ENCODE data around the gene DAPK1.
"Not testable (repeated sequence)": the region's sequence is repeated elsewhere in the genome, so short reads cannot be mapped to it uniquely, and the experiment has no call there.

The DAPK1 gene

DNA sequence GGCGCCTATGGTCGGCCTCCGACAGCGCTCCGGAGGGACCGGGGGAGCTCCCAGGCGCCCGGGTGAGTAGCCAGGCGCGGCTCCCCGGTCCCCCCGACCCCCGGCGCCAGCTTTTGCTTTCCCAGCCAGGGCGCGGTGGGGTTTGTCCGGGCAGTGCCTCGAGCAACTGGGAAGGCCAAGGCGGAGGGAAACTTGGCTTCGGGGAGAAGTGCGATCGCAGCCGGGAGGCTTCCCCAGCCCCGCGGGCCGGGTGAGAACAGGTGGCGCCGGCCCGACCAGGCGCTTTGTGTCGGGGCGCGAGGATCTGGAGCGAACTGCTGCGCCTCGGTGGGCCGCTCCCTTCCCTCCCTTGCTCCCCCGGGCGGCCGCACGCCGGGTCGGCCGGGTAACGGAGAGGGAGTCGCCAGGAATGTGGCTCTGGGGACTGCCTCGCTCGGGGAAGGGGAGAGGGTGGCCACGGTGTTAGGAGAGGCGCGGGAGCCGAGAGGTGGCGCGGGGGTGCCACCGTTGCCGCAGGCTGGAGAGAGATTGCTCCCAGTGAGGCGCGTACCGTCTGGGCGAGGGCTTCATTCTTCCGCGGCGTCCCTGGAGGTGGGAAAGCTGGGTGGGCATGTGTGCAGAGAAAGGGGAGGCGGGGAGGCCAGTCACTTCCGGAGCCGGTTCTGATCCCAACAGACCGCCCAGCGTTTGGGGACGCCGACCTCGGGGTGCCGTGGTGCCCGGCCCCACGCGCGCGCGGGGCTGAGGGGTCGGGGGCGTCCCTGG lies 561 bp downstream of the DAPK1 start:
- no peak for DNase-seq (ENCODE audit: low spot score)

DNA sequence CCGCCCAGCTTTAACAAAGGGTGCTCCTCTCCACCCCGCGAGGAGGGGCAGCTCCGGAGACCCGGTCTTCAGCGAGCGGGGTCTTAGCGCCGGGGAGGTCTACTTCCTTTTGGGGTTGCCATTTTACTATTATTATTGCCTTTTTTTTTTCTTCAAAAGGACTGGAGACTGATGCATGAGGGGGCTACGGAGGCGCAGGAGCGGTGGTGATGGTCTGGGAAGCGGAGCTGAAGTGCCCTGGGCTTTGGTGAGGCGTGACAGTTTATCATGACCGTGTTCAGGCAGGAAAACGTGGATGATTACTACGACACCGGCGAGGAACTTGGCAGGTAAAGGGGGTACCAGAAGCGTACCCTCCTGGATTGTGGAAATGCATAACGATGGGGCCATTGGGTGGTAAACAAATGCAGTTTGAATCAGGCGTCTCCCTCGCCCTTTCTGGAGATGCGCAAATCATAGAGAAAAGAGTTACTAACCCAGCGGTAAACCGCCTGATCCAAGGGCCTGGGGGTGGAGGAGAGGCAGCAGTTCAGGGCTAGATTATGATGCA lies 1.2 kb downstream of the DAPK1 start:
- DNase-seq (ENCODE audit: low spot score), result no peak

DNA sequence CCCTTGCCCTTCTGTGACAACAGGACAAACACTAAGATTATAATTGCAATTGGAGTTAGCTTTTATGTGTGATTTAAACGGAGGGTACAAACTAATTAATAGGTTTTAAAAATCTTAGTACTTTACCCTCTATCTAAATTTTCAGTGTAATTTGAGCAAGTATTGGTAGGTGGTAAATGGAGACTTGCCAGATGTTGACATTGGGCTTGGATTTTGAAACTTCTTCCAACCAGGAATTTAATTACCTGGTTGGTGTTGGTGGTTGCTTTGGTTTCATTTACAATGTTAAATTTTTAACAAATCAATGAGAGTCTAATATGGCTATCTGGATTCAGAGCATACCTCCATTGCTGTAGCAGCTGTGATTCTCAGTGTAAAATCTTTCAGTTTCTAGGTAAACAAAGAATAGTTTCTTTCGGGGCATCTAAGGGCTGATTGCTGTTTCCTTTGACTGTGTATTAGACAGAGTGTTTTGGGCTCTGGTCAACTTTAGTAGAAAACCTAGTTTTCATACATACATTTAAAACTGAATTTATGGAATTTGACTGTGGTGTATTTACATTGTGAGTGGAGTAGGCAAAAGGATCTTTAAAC lies 1.9 kb downstream of the DAPK1 start:
- no peak for DNase-seq (ENCODE audit: low spot score)

DNA sequence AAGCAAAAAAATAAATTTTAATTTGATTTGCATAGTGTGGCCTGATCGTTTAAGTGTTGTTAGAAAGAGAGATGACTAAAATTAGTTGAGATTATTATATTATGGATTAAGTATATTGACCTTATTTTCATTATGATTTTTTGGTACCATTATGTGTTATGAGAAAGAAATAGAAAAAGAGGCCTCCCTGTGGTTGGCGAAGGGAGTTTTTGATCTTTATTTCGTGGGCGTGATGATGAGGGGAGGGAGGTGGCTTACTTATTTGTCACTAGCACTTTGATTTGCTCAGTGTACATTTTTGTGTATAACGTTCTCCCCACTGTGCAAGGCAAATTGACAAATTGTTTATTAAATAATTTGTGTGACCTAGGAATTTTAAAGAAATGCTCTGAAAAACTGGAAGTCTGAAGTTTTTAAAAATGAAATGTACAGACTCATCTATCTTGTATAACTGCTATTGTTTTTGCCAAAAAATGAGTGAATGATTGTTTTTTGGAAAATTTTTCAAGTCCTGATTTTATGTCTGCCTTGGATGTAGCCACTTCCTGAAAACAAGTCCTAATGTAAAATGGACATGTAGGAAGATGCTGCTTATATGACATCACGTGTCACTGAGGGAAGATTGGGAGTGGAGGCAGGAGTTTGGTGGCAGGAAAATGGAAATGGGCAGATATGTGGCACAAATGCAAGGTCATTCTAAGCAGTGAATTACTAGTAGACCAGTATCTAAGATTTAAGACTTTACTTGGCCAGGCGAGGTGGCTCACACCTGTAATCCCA lies 3.0 kb downstream of the DAPK1 start:
- DNase-seq (ENCODE audit: low spot score), result no peak

DNA sequence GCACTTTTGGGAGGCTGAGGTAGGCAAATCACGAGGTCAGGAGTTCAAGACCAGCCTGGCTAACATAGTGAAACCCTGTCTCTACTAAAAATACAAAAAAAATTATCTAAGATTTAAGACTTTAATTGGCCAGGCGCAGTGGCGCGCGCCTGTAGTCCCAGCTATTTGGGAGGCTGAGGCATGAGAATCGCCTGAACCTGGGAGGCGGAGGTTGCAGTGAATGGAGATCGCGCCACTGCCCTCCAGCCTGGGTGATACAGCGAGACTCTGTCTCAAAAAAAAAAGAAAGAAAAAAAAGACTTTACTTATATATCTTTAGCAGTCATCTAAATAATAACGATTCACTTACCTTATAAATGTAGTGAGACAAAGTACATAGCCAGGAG lies 3.6 kb downstream of the DAPK1 start:
- DNase-seq (ENCODE audit: low spot score), result not testable (repeated sequence)

DNA sequence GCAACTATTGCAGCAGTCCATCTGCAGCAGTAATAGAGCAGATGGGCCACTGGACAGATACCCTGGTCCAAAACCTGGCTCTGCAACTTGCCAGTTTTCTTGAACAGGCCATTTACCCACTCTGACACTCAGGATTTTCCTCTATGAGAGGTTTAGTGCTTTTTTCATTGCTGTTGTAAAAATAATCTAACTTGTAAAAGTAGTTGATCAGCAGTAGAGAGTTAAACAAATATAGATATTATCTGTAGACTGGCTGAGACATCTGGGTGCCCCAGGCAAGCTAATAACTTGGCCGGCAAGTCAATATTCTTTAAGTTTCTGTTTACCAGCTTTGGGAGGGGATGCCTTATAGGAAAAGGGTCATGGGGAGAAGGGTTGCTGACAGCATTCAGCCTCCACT lies 4.1 kb downstream of the DAPK1 start:
- no peak for DNase-seq (ENCODE audit: low spot score)

DNA sequence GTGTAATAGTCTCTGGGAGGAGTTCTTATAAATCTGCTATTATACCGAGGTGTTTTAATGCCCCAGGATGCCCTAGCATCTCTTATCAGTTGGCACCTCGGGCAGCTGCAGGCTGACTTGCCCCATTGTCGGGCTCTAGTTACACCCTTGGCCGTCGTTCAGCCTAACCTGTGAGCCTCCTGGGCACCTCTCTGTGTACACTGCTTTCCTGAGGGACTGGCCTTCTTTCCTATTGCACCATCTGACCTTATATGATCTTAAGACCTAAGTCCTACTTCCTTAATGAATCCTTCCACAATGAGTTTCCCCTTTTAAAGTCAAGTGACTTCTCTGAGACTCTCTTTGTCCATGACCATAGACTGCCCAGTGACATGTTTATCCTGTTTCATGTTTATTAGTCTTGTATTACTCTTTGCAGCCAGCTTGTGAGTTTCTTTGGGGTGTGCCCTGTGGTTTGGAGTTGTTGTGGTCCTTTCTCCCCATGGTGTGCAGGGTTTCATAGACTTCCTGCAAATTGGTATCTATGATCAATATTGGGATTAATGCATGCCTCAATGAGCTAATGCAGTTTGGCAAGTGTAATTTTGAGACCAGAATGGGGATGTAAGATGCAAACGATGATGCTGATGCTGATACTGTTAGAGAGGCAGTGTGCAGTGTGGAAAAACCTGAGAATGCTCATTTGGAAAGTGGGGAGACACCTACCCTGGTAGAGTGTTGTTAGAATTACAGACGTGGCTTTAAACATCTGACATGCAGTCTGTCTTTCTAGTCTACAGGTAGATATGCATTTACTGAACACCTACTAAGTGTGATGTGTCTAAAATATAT lies 4.9 kb downstream of the DAPK1 start:
- no peak for DNase-seq (ENCODE audit: low spot score)

DNA sequence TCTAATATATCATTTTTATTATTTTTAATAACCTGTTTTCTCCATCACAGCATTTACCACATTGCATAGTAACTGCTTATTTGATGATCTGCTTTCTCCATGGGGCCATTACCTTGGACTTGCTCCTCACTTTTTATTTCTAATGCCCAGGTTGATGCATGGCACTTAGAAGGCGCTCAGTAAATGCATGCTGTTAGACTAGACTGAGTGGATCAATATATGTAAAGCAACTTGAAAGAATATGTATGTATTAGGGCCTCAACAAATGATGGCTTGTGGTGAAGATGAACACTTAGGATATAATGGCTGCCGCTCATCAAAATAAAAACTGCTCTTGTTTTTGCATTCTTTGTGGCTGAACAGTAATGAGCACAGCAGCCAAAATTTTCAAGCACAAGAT lies 5.8 kb downstream of the DAPK1 start:
- DNase-seq (ENCODE audit: low spot score), result no peak

DNA sequence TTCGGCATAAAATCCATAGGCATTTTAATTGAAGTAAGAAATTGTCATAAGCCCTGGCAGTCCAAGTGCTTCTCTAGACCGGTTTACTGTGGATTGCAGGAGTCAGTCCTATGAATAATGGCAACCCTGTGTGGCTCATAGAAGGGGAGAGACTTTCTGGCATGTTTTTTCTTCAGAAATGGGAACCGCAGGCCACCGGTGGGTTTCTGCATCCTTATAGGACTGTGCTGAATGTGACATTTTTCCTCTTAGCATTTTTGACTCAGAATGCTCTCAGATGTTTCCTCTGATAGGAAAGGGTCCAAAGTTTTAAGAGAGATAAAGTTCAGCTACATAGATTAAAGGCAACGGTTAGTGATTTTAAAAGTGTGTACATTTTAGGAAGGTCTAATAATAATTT lies 6.3 kb downstream of the DAPK1 start:
- no peak for DNase-seq (ENCODE audit: low spot score)

DNA sequence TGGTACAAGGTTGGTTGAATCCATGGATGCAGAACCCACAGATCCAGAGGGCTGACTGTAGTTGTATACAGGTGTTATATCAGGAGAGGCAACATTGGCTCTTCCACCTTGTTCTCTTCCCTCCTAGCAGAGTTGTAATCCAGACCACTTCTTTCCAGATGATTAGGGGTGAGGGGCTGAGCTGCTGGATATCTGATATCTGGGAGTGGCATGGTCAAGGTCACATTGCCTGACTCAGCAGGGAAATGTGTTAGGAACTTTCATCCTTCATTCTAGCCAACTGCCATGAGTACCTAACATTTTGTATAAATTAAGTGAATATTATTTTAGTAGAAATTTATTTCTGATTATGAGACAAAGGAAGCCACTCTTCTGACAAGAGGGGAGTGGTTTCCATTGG lies 7.3 kb downstream of the DAPK1 start:
- no peak for DNase-seq (ENCODE audit: low spot score)

DNA sequence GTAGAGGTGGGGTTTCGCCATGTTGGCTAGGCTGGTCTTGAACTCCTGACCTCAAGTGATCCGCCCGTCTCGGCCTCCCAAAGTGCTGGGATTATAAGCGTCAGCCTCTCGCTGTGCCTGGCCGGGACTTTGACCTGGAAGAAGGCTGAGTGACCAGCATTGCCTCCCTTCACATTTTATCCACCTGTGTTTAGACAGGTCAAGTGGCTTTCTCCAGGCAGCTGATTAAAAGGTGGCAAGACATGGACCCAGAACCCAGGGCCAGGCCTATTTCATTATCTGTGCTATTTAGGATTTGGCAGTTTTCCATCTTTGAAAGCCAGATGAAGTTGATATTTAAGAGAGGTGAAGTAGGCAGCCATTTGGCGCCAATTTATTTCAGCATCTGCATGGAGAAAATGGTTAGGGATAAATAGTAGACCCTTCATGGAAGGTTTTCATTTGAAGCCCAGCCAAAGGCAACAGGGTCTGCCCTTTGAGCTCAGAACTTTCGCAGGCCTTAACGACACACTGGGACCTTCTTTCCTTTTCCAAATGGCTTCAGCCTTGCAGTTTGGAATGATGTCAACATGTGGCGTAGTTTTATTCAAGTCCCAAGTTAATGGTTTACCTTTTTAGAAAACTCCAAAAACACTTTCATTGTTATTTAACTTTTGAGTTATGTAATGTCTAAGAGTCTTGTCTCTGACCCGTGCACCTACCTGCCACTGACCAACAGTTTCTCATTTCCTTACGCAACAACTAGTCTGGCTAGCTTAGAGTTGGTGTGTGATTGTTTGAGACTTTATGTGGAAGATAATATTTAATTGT lies 8.4 kb downstream of the DAPK1 start:
- DNase-seq (ENCODE audit: low spot score), result no peak

DNA sequence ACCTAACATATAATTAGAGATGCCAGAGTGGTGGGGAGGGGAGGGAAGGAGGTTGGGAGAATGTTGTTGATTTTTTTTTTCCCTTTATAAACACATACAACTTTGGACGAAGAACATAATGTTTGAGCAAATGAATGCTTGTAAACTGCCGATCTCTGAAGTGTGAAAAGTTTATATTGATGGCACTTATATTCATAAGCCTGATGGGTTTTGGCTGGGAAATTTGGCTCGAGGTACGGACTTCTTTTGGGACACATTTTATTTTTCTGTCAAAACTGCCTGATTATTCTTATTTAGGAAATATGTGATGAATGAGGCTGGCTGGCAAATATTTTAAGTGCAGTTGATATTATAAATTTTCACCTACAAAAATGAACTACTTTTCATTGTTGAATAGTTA lies 9.9 kb downstream of the DAPK1 start:
- no peak for DNase-seq (ENCODE audit: low spot score)

DNA sequence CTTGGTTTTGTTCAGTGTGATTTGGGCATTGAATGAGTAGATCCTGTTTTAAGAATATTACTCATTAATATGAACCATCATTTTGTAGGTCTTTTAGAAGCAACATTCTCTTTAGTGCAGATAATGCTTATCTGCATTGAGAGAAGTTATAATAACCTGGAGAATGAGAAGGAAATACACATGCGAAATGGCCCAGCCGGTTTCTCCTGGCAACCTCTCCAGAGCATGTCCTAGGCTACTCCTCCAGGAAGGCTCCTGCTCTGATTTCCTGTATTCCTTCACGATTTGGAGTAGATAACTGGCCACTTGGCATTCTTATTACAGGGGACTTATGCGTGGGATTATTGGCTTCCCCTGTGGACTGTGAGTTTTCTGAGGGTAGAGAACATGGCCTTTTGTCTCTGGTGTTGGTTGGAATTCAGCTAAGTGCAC lies 12.6 kb downstream of the DAPK1 start:
- no peak for DNase-seq (ENCODE audit: low spot score)

DNA sequence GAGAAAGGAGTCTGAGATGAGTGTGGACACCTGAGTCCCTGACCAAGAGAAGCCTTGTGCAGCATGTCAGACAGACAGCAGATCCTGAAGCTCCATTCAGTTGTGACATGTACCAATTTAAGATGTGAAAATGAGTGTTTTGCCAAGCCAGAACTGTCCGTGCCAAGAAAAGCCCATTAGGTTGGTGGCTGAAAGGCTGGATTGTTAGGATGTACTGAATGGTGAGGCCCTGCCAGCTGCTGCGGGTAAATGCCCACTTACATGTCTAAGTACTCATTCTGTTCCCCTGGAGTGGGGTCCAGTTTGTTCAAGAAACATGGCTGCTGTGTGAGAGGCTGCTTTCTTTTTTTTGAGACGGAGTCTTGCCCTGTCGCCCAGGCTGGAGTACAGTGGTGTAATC lies 14.6 kb downstream of the DAPK1 start:
- DNase-seq (ENCODE audit: low spot score), result no peak

DNA sequence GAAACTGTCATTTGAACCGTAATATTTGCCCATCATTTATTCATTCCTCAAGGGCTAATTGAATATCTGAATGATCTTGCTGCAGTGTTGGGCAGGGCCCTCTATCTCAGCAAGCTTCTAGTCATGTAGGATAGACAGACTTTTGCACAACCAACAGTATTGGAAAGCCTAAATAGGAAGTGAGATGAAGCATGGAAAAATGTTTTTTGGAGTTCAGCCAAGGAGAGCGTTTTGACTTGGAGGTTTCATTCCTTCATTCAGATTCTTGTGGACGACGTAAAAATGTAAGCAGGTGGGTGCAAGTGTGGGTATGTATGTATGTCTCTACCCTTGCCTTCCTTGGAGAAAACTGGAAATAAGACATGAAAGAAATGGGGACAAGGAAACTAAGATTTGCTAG lies 15.5 kb downstream of the DAPK1 start:
- DNase-seq (ENCODE audit: low spot score), result no peak

DNA sequence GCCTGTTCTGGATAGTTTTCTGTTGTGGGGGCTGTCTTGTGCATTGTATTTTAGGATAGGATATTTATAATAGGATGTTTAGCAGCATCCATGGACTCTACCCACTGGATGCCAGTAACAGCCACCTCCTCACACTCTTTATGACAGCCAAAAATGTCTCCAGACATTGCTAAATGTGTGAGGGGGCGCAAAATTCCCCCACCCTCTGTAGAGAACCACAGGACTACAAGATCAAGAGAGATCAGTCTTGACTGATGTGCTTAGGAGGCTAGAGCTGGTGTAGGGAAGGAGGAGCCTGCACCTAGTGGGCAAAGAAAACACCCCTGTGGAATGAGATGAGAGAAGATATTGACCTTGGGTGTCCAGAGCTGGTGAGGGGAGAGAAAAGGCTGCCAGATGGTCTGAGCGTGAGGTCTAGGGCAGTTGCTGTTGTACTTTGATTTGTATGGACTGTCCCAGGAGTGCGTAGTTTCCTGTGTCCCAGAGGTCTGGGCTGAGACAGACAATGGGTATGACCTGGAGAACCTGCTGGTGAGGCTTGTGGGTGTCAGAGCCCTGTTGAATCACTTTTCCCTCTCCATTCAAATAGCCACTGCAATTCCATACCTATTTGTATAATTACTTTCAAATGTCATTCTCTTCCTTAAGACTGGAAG lies 16.3 kb downstream of the DAPK1 start:
- no peak for DNase-seq (ENCODE audit: low spot score)

DNA sequence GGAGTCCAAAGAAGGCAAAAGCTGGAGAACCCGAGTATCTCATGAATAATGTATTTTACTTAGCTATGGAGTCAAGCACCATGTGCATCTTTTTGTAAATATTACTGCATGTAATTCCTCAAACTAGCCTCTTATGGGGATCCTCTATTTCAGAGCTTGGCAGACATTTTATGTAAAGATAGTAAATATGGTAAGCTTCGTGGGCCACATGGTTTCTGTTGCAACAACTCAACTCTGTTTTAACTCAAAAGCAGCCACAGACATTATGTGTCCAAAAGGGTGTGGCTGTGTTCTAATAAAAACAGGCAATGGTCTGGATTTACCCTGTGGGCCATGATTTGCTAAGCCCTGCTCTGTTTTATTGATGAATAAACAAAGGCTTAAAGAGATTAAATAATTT lies 17.3 kb downstream of the DAPK1 start:
- DNase-seq (ENCODE audit: low spot score), result no peak

DNA sequence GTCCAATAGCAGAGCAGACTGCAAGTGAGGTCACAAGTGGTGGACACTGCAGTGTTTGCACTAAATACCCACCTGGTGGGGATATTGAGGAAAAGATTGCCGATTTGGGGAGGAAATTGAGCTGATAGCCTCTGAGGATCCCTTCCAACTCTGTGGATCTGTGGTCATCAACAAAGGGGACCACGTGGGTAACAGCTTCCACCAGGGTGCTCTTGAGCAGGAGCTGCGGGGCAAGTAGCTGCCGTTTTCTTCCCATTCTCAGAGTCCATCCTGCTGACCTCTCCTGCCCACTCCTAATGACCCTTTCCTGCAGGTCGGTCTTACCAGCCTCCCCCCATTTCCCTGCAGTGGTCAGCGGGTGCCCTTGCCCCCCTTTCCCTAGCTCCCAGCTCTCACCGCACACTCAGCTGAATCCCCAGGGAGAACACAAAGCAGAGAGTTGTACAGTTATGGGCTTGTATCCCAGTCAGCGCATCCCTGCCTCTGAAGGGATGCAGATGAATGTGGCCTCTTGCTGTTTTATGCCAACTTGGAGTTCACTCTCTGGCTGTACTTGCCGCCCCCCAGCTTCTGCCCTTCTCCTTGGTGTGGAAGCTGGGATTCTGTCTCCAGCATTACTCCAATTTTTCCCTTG lies 18.0 kb downstream of the DAPK1 start:
- DNase-seq (ENCODE audit: low spot score), result no peak

DNA sequence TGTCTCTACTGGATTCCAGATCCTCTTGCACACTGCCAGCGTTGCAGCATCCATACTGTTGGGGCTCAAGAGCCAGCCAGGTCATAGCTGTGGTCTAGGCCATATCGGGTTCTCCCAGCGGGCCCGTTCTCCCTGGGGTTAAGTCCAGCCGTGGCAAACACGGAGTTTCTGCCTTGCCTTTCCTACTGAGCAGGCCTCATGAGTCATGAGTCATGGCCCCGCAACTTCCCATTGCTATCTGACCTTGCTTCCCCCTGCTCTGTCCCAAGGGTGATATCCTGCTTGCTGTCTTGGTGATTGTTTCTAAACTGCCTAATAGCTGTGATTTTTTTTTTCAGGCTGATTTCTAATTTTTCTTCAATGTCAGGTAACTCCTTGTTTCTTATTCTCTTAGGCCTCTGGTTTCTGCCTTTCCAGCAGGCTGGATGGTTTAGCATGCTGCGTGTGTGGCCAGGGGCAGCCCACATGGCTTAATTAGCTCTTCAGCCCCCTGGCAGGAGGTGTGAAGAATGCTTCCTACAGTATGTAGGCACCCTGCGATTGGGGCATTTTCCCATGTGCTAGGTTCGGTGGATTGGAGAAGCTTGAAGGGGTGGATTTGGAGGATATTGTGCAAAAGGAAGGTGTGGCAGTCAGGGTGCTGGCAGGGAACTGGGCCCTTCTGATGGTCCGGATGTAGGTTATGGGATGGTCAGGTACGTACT lies 18.7 kb downstream of the DAPK1 start:
- DNase-seq (ENCODE audit: low spot score), result no peak

DNA sequence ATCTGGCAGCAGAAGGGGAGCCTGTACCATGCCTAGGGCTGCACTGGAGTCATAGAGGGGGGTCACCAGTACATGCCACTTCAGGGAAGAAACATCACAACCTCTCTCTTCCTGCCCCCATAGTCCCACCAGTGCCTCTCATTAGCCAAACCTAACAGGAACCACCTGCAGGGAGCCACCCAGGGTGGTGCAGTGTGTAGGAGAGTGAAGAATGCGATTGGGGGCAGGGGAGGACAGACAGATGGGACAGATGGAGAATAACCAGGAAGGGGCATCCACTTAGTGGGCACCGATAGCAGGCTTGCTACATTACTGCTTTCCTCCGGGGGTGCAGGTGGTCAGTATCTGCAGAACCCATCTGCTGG lies 19.2 kb downstream of the DAPK1 start:
- DNase-seq (ENCODE audit: low spot score), result no peak
